HG02885 (cell line): ENCODE data around the gene TMEM59L.

ENCODE experiments used
- ATAC-seq: cut with Tn5 transposase; IDR thresholded peaks from one replicate; pipeline ENCODE4 v1.9.1; 2021; ENCODE audit warnings: mild to moderate bottlenecking; ENCODE audit not compliant: unreplicated experiment, poor library complexity

TMEM59L gene

DNA sequence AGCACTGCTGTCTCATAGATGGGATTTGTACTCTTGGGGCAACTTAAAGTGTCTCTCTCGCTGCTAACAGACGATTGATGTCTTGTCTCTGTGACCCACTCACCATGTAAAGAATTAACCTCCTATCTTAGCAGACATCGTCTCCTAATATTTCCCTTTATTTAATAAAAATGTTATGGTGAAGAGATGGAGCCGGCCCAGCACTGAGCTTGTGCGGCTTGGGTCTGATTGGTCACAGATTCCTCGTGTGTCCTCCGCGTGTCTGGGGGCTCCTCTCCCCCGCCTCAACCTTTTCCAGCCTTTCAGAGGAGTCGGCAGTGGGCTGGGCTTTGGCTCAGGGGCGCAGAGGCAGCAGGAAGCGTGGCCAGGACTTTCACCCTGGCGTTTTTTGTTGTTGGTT is 57.6 kb downstream of the TMEM59L start:
- no peak for ATAC-seq
